ENCODE data around the gene MAFB.

Gene MAFB

GRCh38 chr20:40681165-40681564 is 7.9 kb downstream of the MAFB start:
- DNase-seq = no peak

- no peak for DNase-seq
These were observed 8.7 kb downstream of the MAFB start for GRCh38 chr20:40680161-40680959.

- no peak for DNase-seq
These were observed 9.9 kb downstream of the MAFB start for GRCh38 chr20:40679184-40679583.

DNA sequence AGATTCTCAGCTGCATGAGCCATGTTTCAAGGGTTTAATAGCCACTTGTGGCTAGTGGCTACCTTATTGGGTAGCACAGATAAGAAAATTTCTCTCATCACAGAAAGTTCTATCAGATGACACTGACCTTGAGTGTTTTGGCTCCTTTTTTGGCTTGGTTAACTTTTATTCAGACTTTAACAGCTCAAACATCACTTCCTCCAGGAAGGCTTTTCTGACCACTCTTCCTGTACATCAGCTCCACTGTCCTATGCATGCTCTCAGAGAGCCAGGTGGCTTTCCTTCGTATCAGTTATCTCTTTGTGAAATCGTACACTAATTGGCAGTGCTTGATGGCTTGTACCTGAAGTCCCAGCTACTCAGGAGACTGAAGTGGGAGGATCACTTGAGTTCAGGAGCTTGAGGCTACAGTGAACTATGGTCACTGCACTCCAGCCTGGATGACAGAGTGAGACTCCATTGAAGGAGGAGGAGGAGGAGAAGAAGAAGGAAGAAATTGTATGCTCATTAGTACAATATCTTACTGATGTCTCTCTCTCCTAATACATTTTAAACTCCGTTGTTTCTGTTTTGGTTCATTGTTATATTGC is 10.7 kb downstream of the MAFB start:
- no peak for DNase-seq

- no peak for DNase-seq
These were observed 11.6 kb downstream of the MAFB start for GRCh38 chr20:40677343-40677924.

DNA sequence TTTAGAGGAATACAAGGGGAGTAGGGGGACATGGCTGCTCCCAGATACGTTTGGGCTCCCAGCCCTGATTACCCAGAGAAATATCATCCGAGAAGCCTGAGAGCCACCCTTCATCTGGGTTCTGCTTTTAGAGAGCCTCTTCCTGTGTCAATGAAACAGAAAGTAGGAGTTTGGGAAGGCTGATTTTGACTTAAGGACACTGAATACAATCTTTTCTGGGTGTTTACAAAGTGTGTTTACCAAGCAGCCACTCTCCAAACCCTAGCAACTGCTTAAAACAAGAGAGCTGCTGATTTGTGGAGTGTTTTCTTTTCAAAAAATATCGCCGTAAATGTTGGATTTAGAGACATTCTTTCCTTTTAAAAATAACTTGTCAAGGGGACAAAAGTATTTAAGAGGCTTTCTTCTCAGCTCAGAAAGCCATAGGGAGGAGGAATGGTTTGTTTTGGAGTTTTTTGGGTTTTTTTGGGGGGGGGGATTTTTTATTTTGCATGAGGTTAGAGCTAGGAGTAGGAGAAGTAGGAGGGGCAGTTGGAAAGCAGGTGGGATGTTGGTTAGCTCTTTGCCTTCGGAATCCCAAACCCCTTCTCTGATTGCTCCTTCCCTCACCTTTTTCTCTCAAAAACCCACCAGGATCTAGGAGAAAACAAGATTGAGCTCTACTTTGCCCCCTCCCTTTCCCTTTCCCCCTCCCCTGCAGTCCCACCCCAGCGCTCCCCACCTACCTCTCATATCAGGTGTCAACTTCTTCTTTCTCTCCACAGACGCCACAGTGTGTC is 12.4 kb downstream of the MAFB start:
- no peak for DNase-seq

GRCh38 chr20:40675599-40676221 is 13.3 kb downstream of the MAFB start:
- DNase-seq = no peak

DNA sequence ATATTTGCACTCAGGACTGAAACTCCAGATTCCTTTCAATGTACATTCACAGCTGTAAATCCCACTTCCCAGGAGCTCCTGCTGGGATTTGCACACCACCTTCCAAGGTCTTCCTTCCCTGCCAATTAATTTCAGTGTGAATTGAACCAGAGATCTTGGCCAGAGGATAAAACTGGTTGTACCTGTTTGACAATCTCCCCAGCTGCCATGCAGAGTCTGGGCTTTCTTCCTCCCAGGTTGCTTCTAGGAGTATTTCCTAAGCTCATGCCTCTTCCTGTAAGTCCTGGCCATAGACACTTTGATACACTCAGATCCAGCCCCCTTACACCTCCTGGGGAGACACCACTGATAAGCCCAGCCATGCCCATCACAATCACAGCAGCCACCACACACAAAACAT is 15.6 kb downstream of the MAFB start:
- DNase-seq = no peak

DNA sequence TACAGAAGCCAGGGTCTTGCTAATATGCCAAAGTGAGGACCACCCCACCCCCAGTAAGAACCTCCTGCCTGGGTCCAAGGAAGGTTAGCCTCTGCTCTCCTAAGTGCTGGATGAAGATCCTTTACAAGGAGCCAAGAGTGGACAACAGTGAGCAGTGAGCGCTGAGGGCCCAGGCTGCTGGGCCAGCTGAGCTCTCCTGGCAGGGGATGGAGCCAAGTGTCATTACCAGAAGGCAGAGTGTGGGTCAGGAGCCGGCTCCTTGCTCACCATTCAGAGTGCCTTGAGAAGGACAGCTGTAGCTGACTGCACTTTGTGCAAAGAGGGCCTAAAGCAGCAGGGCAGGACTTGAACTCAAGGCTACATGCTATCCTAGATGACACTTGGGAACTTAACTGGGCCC is 16.9 kb downstream of the MAFB start:
- DNase-seq = no peak

DNA sequence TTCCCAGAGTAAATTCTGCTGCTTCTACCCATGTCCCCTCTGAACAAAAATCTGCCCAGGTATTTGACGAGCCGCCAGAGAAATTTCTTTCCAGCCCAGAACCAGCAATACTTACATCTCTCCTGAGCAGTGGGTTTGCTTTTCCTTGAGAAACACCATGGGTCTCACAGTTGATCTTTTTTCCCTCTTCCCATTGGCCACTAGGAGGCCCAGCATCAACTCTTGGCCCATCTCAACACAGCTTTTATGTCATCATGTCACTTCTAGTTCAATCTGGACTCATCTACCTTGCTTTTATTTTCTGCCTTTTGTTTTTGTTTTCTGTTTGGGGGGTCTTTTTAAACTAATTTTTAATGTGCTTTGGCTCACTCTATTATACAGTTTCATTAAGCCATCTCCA is 18.8 kb downstream of the MAFB start:
- DNase-seq = no peak

GRCh38 chr20:40669692-40670091 is 19.3 kb downstream of the MAFB start:
- DNase-seq = no peak

- no peak for DNase-seq
These were observed 20.4 kb downstream of the MAFB start for GRCh38 chr20:40668449-40669228.

- no peak for DNase-seq
These were observed 21.5 kb downstream of the MAFB start for GRCh38 chr20:40667503-40667902.

GRCh38 chr20:40666336-40666735 is 22.7 kb downstream of the MAFB start:
- DNase-seq = no peak

DNA sequence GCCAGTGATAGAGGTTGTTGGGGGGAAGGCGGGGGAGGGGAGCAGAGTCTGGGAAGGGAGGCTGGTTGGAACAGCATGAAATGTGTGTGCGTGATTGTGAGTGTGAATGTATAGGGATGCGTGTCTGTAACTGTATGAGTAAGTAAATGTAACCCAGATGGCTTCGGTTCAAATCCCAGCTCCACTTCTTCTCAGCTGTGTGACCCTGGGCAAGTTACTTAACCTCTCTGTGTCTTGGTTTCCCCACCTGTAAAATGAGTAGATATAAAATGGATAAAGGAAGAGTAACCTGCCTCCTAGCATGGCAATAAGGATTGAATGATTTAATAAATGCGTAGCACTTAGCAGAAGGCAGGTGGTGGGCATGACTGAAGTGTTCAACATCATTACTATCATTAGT is 24.1 kb downstream of the MAFB start:
- no peak for DNase-seq

GRCh38 chr20:40663991-40664880 is 24.8 kb downstream of the MAFB start:
- DNase-seq = no peak

DNA sequence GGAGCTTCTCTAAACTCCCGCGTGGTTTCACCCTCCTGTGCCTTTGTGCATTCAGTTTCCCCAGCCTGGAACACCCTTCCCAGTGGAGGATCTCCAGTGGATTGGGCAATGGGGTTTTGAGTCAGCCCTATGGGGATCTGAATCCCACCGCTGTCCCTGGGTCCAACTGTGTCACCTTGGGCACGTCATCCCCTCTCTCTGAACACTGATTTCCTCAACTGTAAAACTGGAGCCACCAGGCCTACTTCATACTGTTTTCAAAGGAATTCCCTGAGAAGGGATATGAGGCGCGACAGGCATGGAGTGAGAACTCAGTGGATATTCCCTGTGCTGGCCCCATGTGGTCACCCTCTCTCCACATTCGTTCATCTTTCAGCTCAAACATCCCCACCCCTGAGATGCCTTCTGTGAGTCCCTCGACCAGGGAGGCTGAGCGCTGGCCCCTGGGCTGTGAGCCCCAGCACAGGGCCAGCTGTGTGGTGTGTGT is 25.7 kb downstream of the MAFB start:
- no peak for DNase-seq

- no peak for DNase-seq
These were observed 29.5 kb downstream of the MAFB start for GRCh38 chr20:40659567-40659966.

DNA sequence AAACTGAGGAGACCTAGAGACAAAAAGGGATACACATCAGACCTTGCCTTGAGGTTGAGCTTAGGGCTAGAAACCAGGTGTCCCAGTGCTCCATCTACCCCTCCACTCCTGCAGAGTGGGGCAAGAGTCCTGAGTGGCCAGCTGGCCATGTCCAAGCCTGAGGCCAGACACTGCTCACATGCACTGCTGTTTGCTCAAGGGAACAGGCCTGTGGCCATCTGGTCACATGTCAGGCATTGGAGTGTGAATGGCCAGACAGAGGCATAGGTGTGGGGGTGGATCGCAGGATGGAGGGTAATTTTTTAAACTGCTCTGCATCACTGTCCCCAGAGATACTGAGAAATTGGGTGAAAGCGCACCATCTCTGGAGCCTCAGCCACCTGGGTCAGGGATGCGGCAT is 30.5 kb downstream of the MAFB start:
- DNase-seq = no peak

DNA sequence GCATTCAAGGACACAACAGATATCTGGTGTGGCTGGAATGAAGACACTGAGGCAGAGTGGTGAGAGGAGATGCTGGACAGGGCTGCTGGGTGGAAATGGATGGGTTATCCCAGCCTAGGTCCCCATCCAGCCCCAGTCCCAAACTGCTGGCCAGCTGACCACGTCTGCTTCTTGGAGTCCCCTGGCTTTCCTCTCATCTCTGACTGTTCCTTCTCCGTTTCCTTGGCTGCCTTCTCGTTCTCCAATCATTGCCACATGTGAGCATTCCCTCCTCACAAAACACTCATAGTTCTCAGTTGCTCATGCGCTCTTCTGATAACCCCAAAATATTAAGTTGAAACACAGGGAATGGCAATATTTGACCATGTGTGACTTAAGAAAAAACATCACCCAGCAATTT is 31.5 kb downstream of the MAFB start:
- DNase-seq = no peak

DNA sequence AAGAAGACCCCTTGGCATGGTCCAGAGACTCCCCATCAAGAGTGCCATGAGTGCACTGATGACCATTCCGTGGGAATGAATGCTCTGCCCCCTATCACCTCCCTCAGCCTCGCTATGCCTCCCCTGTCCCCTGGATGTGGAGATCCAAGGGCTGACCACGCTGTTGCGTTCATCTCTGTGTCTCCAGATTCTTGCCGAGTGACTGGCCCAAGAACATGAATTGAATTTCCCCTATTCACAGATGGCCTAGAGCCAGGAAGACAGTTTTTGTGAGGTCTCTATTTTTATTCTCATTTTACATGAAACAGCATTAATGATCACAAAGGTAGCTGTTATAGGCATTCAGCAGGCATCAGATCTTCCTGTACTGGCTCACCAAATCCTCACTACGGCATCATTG is 33.6 kb downstream of the MAFB start:
- DNase-seq = no peak
